Measurements from ENCODE around the gene RNF208.
A peak's percentile ranks its signal among the peaks of the same experiment; 100 is the strongest.

Gene RNF208

DNA sequence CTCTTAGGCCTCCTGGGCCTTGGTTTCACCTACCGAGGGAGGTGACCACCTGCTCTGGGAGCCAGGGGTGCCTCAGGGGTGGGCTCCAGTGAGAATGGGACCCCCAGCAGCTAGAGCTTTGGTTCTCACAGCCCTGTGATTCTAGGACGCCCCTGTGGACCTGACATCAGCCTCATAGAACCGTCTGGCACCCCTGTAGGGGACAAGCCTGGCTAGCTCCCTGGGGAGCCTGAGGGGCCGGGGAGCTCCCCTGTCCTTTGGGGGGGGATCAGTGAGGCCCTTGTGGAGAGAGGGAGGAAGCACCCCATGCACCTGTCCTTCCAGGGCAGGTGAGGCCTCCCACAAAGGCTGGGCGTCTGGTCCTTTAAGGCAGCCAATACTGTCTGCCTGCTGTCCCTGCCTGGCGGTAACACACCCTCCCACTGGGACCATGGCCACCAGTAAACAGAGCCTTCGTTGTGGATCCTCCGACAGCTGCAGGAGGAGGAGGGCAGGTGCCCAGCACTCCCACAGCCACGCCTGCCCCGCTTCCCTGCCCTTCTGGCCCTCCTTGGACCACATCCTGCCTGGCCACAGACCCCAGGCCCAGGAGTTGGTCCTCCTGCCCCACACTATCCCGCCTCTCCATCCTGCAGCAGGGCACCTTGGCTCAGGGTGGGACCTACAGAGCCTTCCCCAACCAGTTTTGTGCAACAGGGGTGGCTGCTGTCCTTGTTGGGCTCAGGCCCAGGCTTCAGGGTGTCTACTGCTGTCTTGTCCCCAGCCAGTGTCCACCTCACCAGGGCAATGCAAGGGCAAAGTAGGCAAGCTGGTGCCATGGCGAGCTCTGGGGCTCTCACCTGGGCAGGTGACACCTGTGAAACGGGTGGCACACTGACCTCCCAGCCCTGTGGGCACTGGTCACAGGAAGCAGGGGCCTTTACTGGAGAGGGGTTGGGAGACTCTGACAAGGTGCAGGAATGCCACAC lies 16.0 kb upstream of the RNF208 start:
- DNase-seq = no peak

DNA sequence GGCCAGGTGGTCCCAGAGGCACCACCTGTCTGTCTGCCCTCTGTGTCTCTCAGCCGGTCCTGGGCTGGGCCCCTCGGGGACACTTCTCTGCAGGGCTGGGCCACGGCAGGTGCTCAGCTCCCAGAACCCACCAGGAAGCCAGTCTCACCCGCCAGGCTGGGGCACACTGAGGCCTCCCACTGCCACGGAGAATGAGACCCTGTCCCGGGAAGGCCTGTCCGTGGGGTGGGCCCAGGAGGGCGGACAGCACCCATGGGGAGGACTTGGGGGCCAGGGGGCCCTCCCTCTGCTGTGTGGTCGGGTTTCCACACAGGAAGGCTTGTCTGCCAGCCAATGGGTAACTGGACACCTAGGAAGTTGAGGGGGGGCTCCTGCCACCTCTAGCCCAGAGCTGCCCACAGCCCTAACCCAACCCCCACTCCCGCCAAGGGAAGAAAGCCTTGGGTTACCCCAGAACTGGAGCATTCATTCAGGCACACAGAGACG lies 14.9 kb upstream of the RNF208 start:
- DNase-seq = no peak

DNA sequence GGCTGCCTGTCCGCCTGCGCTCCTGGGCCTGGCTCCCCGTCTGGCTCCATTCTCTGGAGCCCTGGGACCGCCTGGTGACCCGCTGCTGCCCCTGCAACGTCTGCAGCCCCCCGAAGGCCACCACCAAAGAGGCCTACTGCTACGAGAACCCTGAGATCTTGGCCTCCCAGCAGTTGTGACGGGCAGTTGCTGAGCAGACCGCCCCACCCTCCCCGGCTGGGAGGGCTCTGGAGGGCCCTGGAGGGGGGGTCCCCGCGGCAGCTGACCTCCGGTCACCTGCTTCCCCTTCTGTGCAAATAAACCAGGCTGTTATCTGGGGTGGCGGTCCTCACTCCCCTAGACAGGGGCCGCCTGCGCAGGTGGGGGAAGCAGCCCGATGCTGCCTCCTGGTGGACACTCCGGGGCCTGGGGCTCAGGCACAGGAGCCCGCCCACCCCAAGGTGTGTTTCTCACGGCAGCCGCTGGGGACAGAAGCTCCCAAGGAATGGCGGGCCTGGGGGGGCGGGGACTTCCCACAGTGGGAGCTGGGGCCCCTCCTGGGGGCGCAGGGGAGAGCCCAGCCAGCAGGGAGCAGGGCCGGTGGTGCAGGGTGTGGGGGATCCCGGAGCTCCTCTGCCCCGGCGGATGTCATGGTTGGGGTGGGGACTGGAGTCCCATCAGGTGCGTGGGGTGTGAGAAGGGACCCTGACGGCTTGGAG lies 14.3 kb upstream of the RNF208 start:
- DNase-seq = peak; percentile 77 to 85

GRCh38 chr9:137235424-137236237 lies 13.6 kb upstream of the RNF208 start:
- no peak for DNase-seq

DNA sequence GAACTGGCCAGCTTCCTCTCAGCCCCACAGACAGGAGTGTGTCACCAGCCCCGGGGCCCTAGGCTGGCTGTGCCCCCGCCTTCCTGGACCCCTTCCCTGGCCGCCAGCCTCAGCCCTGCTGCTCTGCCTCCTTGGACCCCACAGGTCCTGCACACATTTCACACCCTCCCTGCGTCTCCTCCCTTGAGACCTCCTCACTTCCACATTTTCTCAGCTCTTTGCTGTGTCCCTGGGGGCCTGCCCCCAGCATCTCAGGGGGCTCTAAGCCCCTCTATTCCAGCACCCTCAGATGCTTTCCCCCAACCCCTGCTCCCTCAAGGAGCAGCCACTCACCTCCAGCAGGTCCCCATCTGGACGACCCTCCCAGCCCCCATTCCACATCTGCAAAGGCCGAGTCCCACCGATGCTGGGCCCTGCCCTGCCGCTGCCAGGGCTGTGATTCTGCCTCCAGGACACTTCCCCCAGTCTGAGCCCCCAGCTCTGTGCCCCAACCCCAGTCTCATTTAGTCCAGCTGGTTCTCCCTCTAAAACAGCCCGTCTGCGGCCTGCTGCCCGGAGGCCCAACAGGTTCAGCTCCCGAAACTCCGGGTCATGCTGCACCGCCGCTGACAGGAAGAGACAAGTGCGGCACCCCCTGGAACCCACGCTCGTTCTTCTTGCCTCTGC lies 12.9 kb upstream of the RNF208 start:
- DNase-seq = no peak

- DNase-seq = no peak
These were observed 12.1 kb upstream of the RNF208 start for GRCh38 chr9:137234055-137234697.

- DNase-seq = no peak
These were observed 11.3 kb upstream of the RNF208 start for GRCh38 chr9:137233143-137233980.

DNA sequence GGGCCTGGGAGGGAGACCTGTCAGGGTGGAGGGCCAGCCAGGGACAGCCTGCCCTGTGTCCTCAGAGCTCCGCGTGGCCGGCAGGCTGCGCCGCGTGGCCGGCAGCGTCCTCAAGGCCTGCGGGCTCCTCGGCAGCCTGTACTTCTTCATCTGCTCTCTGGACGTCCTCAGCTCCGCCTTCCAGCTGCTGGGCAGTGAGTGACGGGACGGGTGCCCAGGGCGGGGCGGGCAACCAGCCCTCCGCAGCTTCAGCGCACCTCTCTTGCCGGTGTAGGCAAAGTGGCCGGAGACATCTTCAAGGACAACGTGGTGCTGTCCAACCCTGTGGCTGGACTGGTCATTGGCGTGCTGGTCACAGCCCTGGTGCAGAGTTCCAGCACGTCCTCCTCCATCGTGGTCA lies 10.5 kb upstream of the RNF208 start:
- DNase-seq = no peak

DNA sequence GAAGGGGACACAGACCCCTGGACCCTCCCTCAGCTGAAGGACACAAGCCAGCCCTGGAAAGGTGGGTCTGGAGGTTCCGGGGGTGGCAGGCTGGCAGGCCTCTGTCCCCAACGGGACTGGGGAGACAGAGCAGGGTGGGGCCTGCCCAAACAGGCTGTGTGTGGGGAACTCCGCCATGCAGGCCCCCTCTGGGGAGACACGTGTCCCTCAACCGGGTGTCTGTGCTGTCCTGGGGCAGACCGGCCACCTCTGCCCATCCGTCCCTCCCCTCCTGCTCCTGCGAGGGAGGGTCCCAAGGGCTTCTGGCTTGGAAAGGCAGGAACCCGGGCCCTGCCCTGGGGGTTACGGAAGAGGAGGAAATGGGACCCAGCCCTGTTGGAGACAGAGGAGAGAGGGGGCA lies 10.1 kb upstream of the RNF208 start:
- no peak for DNase-seq

- DNase-seq = no peak
These were observed 9.5 kb upstream of the RNF208 start for GRCh38 chr9:137231372-137232039.

- no peak for DNase-seq
These were observed 8.8 kb upstream of the RNF208 start, which contains the start of gene SLC34A3 for GRCh38 chr9:137230705-137231371. Gene SLC34A3 (plus strand): TSS chr9:137230901. CDS start chr9:137231703, 802 bp downstream.

DNA sequence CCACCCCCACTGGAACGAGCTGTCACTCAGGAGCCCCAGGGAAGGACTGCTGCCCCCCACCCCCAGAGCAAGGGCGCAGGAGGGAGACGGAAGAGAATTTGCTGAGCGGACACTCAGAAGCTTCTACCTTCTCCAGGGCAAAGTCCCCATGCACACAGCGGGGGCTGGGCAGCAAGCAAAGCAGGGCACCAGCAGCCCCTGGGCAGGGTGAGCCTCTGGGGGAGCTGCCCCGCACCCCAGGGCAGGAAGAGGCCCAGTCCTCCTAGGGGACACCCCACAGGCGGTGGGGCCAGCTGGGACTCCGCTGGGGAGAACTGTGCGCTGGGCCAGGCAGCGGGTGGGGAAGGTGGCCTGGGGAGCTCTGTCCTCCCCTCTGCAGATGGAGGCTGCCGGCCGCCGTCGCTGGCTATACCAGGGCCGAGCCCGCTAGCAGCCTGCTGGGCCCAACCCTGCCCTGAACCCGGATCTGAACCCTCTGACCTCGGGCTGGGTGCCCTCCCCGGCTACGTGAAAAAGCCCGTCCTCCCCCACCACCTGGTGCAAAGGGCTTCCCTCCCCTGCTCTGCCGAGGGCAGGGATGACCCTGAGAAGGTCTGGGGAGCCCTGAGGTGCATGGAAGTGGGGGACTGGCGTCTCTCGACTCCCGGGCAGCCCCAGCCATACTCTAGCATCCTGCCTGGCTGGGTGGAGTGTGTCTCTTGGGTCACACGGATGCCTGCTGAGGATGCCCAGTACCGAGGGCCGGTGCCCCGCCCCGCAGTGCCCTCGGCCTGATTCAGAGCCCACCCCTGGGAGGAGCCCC lies 8.1 kb upstream of the RNF208 start:
- no peak for DNase-seq

- DNase-seq = no peak
These were observed 7.2 kb upstream of the RNF208 start for GRCh38 chr9:137228968-137229896.

DNA sequence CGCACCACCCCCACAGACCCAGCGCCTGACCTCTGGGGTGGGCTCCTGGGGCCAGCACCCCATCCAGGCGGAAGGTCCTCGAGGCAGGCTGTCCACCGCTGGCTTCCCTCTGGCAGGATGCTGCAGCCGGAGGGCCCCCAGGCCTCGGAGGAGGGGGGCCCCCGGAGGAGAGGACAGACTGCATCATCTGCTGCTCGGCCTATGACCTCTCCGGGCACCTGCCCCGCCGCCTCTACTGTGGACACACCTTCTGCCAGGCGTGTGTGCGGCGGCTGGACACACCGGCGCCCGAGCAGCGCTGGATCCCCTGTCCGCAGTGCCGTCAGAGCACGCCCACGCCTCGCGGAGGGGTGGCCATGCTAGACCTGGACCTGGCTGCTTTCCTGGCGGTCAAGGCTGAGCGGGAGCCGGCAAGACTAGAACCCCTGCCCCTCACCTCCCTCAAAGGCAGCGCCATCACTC lies 6.5 kb upstream of the RNF208 start:
- no peak for DNase-seq

DNA sequence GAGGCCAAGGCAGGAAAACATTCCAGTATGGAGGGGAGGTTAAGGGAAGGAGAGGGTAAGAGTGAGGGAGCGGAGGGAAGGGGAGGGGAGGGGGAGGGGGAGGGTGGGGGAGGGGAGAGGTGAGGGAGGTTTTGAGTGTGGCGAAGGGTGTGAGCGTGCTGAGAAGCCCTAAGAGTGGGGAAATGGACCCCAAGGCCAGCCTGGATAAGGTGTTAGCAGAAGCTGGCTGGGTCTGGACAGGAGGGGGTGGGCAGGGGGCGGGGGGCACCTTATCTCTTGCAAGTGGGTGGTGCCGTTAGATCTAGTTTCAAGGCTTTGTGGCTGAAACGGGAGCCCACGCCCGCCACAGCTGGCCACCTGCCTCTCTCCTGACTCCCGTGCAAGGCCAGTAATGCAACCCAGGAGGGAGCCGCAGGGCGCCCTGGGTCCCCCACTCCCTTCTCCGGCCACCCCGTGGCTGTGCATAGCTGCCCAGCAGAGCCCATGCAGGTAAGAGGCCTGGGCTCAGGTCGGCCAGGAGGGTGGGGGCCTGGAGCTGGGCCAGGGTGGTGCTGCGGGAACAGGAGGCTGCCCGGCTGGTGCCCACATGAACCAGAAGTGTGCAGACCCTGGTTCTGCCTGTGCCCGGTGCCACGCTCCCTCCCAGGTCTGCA lies 5.9 kb upstream of the RNF208 start:
- DNase-seq = no peak

GRCh38 chr9:137227054-137227852 lies 5.2 kb upstream of the RNF208 start, which contains the start of gene RNF224:
Gene RNF224 (plus strand): TSS chr9:137227502. CDS start chr9:137228336, 834 bp downstream.
- peak; percentile 59 to 70 for DNase-seq
